Measurements from ENCODE around the gene MYH9.

Gene MYH9

DNA sequence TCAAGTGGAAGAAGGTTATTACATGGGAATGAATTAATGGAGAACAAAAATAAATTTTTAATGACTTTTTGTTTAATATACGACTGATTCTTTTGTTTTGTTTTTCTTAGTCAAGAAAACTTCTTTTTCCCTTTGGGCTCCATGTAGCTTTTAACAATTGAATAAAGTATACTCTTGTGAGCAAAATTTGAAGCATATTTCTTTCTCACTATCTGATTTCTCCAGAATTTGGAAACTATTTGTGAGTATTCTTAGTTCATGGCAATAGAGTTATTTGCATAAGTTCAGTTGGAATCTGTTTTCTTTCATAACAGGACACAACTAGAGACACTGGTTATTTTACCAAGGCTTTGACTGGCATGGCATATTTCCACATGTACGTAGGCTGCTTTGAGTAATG is 138.6 kb downstream of the MYH9 start:
- no peak overlapping the region for H3K27ac ChIP-seq (ENCODE audit: low read depth, low read length)
- H3K18ac ChIP-seq (ENCODE audit: low read length) = no peak overlapping the region
- WGBS (ENCODE audit: extremely low coverage, insufficient coverage, low lambda C conversion rate) = no CpG with 5 or more reads among the region's 2 CpGs
- no peak overlapping the region for H3K9ac ChIP-seq (ENCODE audit: low read length)
- no peak overlapping the region for H3K4me2 ChIP-seq (ENCODE audit: low read length)
- H4K5ac ChIP-seq (ENCODE audit: low read length) = no peak overlapping the region
- no peak overlapping the region for H2AK5ac ChIP-seq (ENCODE audit: low read length)
- no peak overlapping the region for H3K4me3 ChIP-seq (ENCODE audit: low read length)
- H2BK120ac ChIP-seq (ENCODE audit: low read depth, low read length) = no peak overlapping the region
- no peak overlapping the region for H4K8ac ChIP-seq (ENCODE audit: low read depth, low read length)
- H3K79me1 ChIP-seq (ENCODE audit: low read length) = no peaks in the 10 kb centered on the region
- H3K4ac ChIP-seq (ENCODE audit: low read depth, low read length) = no peak overlapping the region
- no peaks in the 10 kb centered on the region for H3K36me3 ChIP-seq (ENCODE audit: control insufficient read depth, insufficient read depth, low read length)
- H3K23ac ChIP-seq (ENCODE audit: low read length) = no peak overlapping the region
- H3K27me3 ChIP-seq (ENCODE audit: insufficient read depth, low read length, poor library complexity) = no peaks in the 10 kb centered on the region
- no peak overlapping the region for H3K56ac ChIP-seq (ENCODE audit: low read length)
- no peak overlapping the region for H2BK15ac ChIP-seq (replicated peaks; ENCODE audit: low read depth)
- H3K4me1 ChIP-seq (ENCODE audit: control insufficient read depth, low read depth, low read length) = no peaks in the 10 kb centered on the region
- no peak overlapping the region for H2BK5ac ChIP-seq (ENCODE audit: low read length)
- no peaks in the 10 kb centered on the region for H3K79me2 ChIP-seq (ENCODE audit: control insufficient read depth, insufficient read depth, low read length)
- DNase-seq = peak; percentile 25

DNA sequence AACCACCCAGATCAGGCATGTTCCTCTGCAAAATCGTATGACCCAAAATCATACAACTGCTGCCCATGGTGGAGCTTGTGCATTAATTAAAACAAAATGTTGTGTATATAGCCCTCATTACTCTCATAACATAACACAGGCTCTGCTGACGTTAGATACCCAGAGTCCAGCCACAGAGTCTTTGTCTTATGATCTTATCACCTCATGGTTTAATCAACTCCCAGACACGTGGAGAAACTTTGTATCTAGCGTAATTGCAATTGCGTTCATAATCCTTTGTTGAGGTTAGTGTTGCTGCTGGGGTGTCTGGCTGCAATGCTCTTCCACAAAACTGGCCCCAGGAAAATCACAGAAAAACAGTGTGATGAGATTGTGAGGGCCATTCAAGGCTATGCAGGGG is 139.8 kb downstream of the MYH9 start:
- Histone ChIP-seq H3K4me1 (ENCODE audit: control insufficient read depth, low read depth, low read length) (no peaks in the 10 kb centered on the region), H2BK5ac (ENCODE audit: low read length) (no peak overlapping the region), H3K27me3 (ENCODE audit: insufficient read depth, low read length, poor library complexity) (no peaks in the 10 kb centered on the region), H3K23ac (ENCODE audit: low read length) (no peak overlapping the region), H3K4me2 (ENCODE audit: low read length) (no peak overlapping the region), H2BK120ac (ENCODE audit: low read depth, low read length) (no peak overlapping the region), H3K4ac (ENCODE audit: low read depth, low read length) (no peak overlapping the region), H3K27ac (ENCODE audit: low read depth, low read length) (no peak overlapping the region), H3K79me2 (ENCODE audit: control insufficient read depth, insufficient read depth, low read length) (no peaks in the 10 kb centered on the region), H4K5ac (ENCODE audit: low read length) (no peak overlapping the region), H3K18ac (ENCODE audit: low read length) (no peak overlapping the region), H2BK15ac (replicated peaks; ENCODE audit: low read depth) (no peak overlapping the region), H2AK5ac (ENCODE audit: low read length) (no peak overlapping the region), H4K8ac (ENCODE audit: low read depth, low read length) (no peak overlapping the region), H3K9ac (ENCODE audit: low read length) (no peak overlapping the region), H3K56ac (ENCODE audit: low read length) (no peak overlapping the region), H3K79me1 (ENCODE audit: low read length) (no peaks in the 10 kb centered on the region), H3K4me3 (ENCODE audit: low read length) (no peak overlapping the region), H3K36me3 (ENCODE audit: control insufficient read depth, insufficient read depth, low read length) (no peaks in the 10 kb centered on the region)
- no CpG with 5 or more reads among the region's 5 CpGs for WGBS (ENCODE audit: extremely low coverage, insufficient coverage, low lambda C conversion rate)
- DNase-seq = no peak

DNA sequence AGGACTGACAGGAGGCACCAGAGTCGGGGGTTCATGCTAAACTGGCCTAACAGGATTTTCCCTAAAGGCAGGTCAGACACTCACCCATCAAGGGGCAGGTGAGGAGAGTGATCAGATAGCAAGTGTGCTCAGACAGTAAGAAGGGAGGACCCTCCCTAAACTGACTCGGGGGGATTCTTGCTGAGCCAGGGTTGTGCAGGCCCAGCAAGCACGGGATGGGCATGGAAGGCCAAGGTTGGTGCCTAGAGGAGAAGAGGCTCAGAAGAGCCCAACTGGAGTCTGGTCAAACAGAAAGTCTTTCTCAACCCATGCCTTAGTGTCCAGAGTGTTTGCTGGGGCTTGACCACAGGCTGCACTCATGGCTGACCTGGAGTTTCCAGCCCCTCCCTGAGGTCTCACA is 141.0 kb downstream of the MYH9 start:
- Histone ChIP-seq H2AK5ac (ENCODE audit: low read length) (no peak overlapping the region), H3K4me1 (ENCODE audit: control insufficient read depth, low read depth, low read length) (no peaks in the 10 kb centered on the region), H4K5ac (ENCODE audit: low read length) (no peak overlapping the region), H2BK120ac (ENCODE audit: low read depth, low read length) (no peak overlapping the region), H3K4me2 (ENCODE audit: low read length) (no peak overlapping the region), H3K79me2 (ENCODE audit: control insufficient read depth, insufficient read depth, low read length) (no peaks in the 10 kb centered on the region), H3K27me3 (ENCODE audit: insufficient read depth, low read length, poor library complexity) (no peaks in the 10 kb centered on the region), H3K18ac (ENCODE audit: low read length) (no peak overlapping the region), H3K79me1 (ENCODE audit: low read length) (no peaks in the 10 kb centered on the region), H3K27ac (ENCODE audit: low read depth, low read length) (no peak overlapping the region), H2BK5ac (ENCODE audit: low read length) (no peak overlapping the region), H3K36me3 (ENCODE audit: control insufficient read depth, insufficient read depth, low read length) (no peaks in the 10 kb centered on the region), H4K8ac (ENCODE audit: low read depth, low read length) (no peak overlapping the region), H3K4ac (ENCODE audit: low read depth, low read length) (no peak overlapping the region), H3K9ac (ENCODE audit: low read length) (no peak overlapping the region), H2BK15ac (replicated peaks; ENCODE audit: low read depth) (no peak overlapping the region), H3K23ac (ENCODE audit: low read length) (no peak overlapping the region), H3K4me3 (ENCODE audit: low read length) (no peak overlapping the region), H3K56ac (ENCODE audit: low read length) (no peak overlapping the region)
- DNase-seq = no peak
- no CpG with 5 or more reads among the region's 3 CpGs for WGBS (ENCODE audit: extremely low coverage, insufficient coverage, low lambda C conversion rate)

DNA sequence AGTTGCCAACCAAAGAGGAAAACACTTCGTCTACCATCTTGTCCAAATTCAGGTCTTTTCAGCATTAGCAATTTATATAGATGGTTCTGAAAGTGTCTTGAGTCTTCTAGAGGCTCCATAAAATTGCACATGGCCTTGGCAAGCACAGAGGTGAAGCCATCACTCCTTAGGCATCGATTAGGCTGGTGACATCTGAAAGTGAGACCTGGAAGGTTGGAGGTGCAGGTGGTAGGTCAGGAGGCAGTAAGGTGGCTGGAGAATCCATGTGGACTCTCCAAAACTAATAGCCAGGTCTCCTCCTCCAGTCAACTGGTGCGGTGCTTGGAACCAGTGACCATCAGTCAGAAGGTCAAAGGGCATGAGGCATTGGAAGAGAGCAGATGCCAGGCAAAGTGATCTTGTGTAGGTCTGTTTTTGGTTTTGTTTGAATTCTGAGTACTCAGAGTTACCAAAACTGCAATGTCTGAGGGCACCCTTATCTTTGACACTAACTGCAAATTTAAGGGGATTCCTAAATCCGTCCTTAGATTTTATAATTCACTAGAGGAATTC is 141.9 kb downstream of the MYH9 start:
- no peak for DNase-seq
- no CpG with 5 or more reads among the region's 4 CpGs for WGBS (ENCODE audit: extremely low coverage, insufficient coverage, low lambda C conversion rate)
- H3K18ac ChIP-seq (ENCODE audit: low read length) = no peak overlapping the region

DNA sequence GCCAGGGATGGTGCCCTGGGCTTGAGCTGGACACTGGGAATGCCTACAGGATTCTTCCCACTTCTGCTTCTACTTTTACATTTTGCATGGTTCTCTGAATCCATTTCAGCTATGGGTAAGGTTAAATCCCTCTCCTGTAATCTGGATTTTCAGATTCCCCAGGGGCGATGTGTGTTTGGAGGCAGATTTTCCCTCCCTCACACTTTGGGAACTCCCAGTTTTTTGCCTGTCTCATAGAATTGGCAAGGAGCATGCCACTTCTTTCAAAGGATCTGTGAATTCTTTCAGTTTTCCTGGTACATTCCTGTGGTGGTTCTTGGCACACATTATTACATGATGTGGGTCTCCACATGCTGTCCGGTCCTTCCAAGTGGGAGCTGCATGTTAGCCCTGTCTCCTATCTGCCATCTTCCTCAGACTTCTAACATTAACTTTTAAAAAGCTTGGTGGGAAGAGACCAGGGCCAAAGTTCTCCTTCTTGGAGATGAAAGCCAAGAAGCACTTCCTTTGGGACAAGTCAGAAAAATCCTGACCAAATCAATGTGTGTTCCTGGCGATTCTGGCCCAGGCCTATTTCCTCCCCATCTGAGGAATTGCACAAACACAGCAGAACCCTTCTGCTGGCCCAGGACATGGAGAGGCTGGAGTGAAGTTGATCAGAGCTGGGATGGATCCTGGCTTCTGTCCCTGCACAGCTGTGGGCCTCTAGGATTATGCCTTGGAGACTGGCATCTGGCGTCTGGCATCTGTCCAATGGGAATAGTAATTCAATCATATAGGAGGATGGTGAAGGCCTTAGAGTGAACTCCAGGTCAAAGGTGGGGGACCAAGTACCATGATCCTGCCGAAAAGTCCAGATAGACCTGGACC is 143.0 kb downstream of the MYH9 start:
- Histone ChIP-seq H3K18ac (ENCODE audit: low read length) (no peak overlapping the region), H3K4me3 (ENCODE audit: low read length) (no peak overlapping the region), H4K8ac (ENCODE audit: low read depth, low read length) (no peak overlapping the region), H3K4ac (ENCODE audit: low read depth, low read length) (no peak overlapping the region), H3K27me3 (ENCODE audit: insufficient read depth, low read length, poor library complexity) (no peaks in the 10 kb centered on the region), H3K9ac (ENCODE audit: low read length) (no peak overlapping the region), H4K5ac (ENCODE audit: low read length) (no peak overlapping the region), H3K79me2 (ENCODE audit: control insufficient read depth, insufficient read depth, low read length) (no peaks in the 10 kb centered on the region), H3K56ac (ENCODE audit: low read length) (no peak overlapping the region), H3K27ac (ENCODE audit: low read depth, low read length) (no peak overlapping the region), H2BK5ac (ENCODE audit: low read length) (no peak overlapping the region), H3K36me3 (ENCODE audit: control insufficient read depth, insufficient read depth, low read length) (no peaks in the 10 kb centered on the region), H3K23ac (ENCODE audit: low read length) (no peak overlapping the region), H3K4me2 (ENCODE audit: low read length) (no peak overlapping the region), H2BK120ac (ENCODE audit: low read depth, low read length) (no peak overlapping the region), H2AK5ac (ENCODE audit: low read length) (no peak overlapping the region), H3K79me1 (ENCODE audit: low read length) (no peaks in the 10 kb centered on the region), H3K4me1 (ENCODE audit: control insufficient read depth, low read depth, low read length) (no peaks in the 10 kb centered on the region), H2BK15ac (replicated peaks; ENCODE audit: low read depth) (no peak overlapping the region)
- no CpG with 5 or more reads among the region's 5 CpGs for WGBS (ENCODE audit: extremely low coverage, insufficient coverage, low lambda C conversion rate)
- DNase-seq = no peak

More for the DNA sequence above, 141.9 kb downstream of the MYH9 start:
- H4K8ac ChIP-seq (ENCODE audit: low read depth, low read length) = no peak overlapping the region
- no peak overlapping the region for H2BK15ac ChIP-seq (replicated peaks; ENCODE audit: low read depth)
- no peak overlapping the region for H3K4me3 ChIP-seq (ENCODE audit: low read length)
- no peak overlapping the region for H3K9ac ChIP-seq (ENCODE audit: low read length)
- H3K4me1 ChIP-seq (ENCODE audit: control insufficient read depth, low read depth, low read length) = no peaks in the 10 kb centered on the region
- H2BK120ac ChIP-seq (ENCODE audit: low read depth, low read length) = no peak overlapping the region
- no peak overlapping the region for H2BK5ac ChIP-seq (ENCODE audit: low read length)
- H3K23ac ChIP-seq (ENCODE audit: low read length) = no peak overlapping the region
- no peak overlapping the region for H4K5ac ChIP-seq (ENCODE audit: low read length)
- H3K4ac ChIP-seq (ENCODE audit: low read depth, low read length) = no peak overlapping the region
- no peak overlapping the region for H2AK5ac ChIP-seq (ENCODE audit: low read length)
- no peak overlapping the region for H3K4me2 ChIP-seq (ENCODE audit: low read length)
- H3K56ac ChIP-seq (ENCODE audit: low read length) = no peak overlapping the region
- no peaks in the 10 kb centered on the region for H3K79me1 ChIP-seq (ENCODE audit: low read length)
- no peaks in the 10 kb centered on the region for H3K27me3 ChIP-seq (ENCODE audit: insufficient read depth, low read length, poor library complexity)
- H3K79me2 ChIP-seq (ENCODE audit: control insufficient read depth, insufficient read depth, low read length) = no peaks in the 10 kb centered on the region
- H3K27ac ChIP-seq (ENCODE audit: low read depth, low read length) = no peak overlapping the region
- no peaks in the 10 kb centered on the region for H3K36me3 ChIP-seq (ENCODE audit: control insufficient read depth, insufficient read depth, low read length)
